ENCODE measurements around the gene HELLS. TPM values are rescaled to one million over a fixed set of nuclear protein-coding genes. Genes with fewer than 3 reads are reported as not detected.

The HELLS gene
- total and polyA plus RNA-seq, 3 donors from 2014 or later: 13.0 to 72.8 (median 47.4) TPM

- no peaks in the 10 kb centered on the region for H3K9me3 ChIP-seq
- TF ChIP-seq POLR2A (IDR thresholded peaks at IDR 0.05): no peak
- no peak for TF ChIP-seq CTCF (IDR thresholded peaks at IDR 0.05)
- H3K4me3 ChIP-seq: no peak overlapping the region
- intact Hi-C loops (cut with DNase I; ENCODE audit: low total_unique reads): no loop called here
- no peaks in the 10 kb centered on the region for H3K4me1 ChIP-seq
- no peak for DNase-seq
- WGBS, 2 donors: 46 to 82% methylated on average over 5 of the region's 5 CpGs
- no peaks in the 10 kb centered on the region for H3K36me3 ChIP-seq (ENCODE audit: low read depth, missing control alignments)
- H3K27me3 ChIP-seq: no peaks in the 10 kb centered on the region
- H3K27ac ChIP-seq: no peak overlapping the region
These were observed 71.9 kb downstream of the HELLS start for GRCh38 chr10:94617389-94617944.

- Histone ChIP-seq H3K4me1 (no peaks in the 10 kb centered on the region), H3K27me3 (no peaks in the 10 kb centered on the region), H3K4me3 (no peak overlapping the region), H3K36me3 (ENCODE audit: low read depth, missing control alignments) (no peaks in the 10 kb centered on the region), H3K9me3 (no peaks in the 10 kb centered on the region), H3K27ac (no peak overlapping the region)
- no peak for DNase-seq
- TF ChIP-seq CTCF (IDR thresholded peaks at IDR 0.05) (no peak), POLR2A (IDR thresholded peaks at IDR 0.05) (no peak)
- WGBS, 2 donors: 36 to 54% methylated on average over 1 of the region's 1 CpG
- intact Hi-C loops (cut with DNase I; ENCODE audit: low total_unique reads): no loop called here
These were observed 77.1 kb downstream of the HELLS start for GRCh38 chr10:94622666-94623205.

- WGBS, 2 donors: 52 to 87% methylated on average over 2 of the region's 2 CpGs
- Histone ChIP-seq H3K36me3 (ENCODE audit: low read depth, missing control alignments) (no peaks in the 10 kb centered on the region), H3K27ac (no peak overlapping the region), H3K4me1 (no peaks in the 10 kb centered on the region), H3K9me3 (no peaks in the 10 kb centered on the region), H3K27me3 (no peaks in the 10 kb centered on the region), H3K4me3 (no peak overlapping the region)
- no peak for DNase-seq
- intact Hi-C loops (cut with DNase I; ENCODE audit: low total_unique reads): no loop called here
- TF ChIP-seq POLR2A (IDR thresholded peaks at IDR 0.05) (no peak), CTCF (IDR thresholded peaks at IDR 0.05) (no peak)
These were observed 78.0 kb downstream of the HELLS start for GRCh38 chr10:94623572-94623971.

- DNase-seq: no peak
- no peaks in the 10 kb centered on the region for H3K27me3 ChIP-seq
- no peaks in the 10 kb centered on the region for H3K36me3 ChIP-seq (ENCODE audit: low read depth, missing control alignments)
- H3K9me3 ChIP-seq: no peaks in the 10 kb centered on the region
- H3K4me3 ChIP-seq: no peak overlapping the region
- no peaks in the 10 kb centered on the region for H3K4me1 ChIP-seq
- no peak overlapping the region for H3K27ac ChIP-seq
- WGBS, 2 donors: 62 to 69% methylated on average over 2 of the region's 2 CpGs
- intact Hi-C loops (cut with DNase I; ENCODE audit: low total_unique reads): no loop called here
- TF ChIP-seq POLR2A (IDR thresholded peaks at IDR 0.05) (no peak), CTCF (IDR thresholded peaks at IDR 0.05) (no peak)
These were observed 80.9 kb downstream of the HELLS start for GRCh38 chr10:94626476-94626875.

GRCh38 chr10:94627511-94627910 lies 81.9 kb downstream of the HELLS start:
- DNase-seq: no peak
- H3K27ac ChIP-seq: no peak overlapping the region
- no peaks in the 10 kb centered on the region for H3K27me3 ChIP-seq
- WGBS, 2 donors: 77 to 95% methylated on average over 1 of the region's 1 CpG
- H3K36me3 ChIP-seq (ENCODE audit: low read depth, missing control alignments): no peaks in the 10 kb centered on the region
- no peak overlapping the region for H3K4me3 ChIP-seq
- TF ChIP-seq CTCF (IDR thresholded peaks at IDR 0.05): no peak
- no peak for TF ChIP-seq POLR2A (IDR thresholded peaks at IDR 0.05)
- intact Hi-C loops (cut with DNase I; ENCODE audit: low total_unique reads): no loop called here
- H3K4me1 ChIP-seq: no peaks in the 10 kb centered on the region
- H3K9me3 ChIP-seq: no peaks in the 10 kb centered on the region

Measured in testis (tissue), 3 donors.